Left cardiac atrium (tissue), 4 donors: ENCODE measurements around the gene SGK1. TPM values are rescaled to one million over a fixed set of nuclear protein-coding genes. Genes with fewer than 3 reads are reported as not detected.
"Not testable (repeated sequence)": the region's sequence is repeated elsewhere in the genome, so short reads cannot be mapped to it uniquely, and the experiment has no call there.

Source experiments
- ATAC-seq, 2 donors: fragments of 200-7000 bp; cut with Tn5 transposase; one replicate each; pipeline ENCODE4 v1.9.1; 2020; ENCODE audit warnings: mild to moderate bottlenecking in 2 of 2, moderate library complexity in 2 of 2
- DNase-seq: peaks from one replicate; pipeline ENCODE4 v3.0.0-alpha.2; 2020
- intact Hi-C, 2 donors: fragments of 100-400 bp; cut with DNase I; formaldehyde crosslinking; loops; one replicate each; pipeline versions ENCODE4 v1.14.1 to v1.15.1; 2022 to 2023
- total RNA-seq, 2 donors: library from RNA; stranded (reverse); fragmentation: NEBNext Ultra II Directional; extraction: Animal tissue kit (Norgen Biotek cat#: 25700); gene quantifications; one replicate each; pipeline ENCODE4 v1.2.1, GENCODE V29; 2021
- donor health status: DM: no; HTN: yes; CAD: no.
- donor health status: DM: no; HTN: yes; CAD: no; lungs with severe emphysema.
- donor health status: DM: yes; HTN: yes; CAD: no.
- donor health status: Dilated cardiomyopathy.

SGK1 gene
- total RNA-seq, 2 donors from 2014 or later: 42.3 to 104 TPM

- peak in 1 of 2 donors; percentile 30 for ATAC-seq
- no peak for DNase-seq
Measured at GRCh38 chr6:134309983-134310605, 7.8 kb downstream of the SGK1 start.

GRCh38 chr6:134309227-134309626 lies 8.7 kb downstream of the SGK1 start:
- no peak for DNase-seq
- no peak for ATAC-seq
- intact Hi-C loops: no loop called here

More at GRCh38 chr6:134309983-134310605, 7.8 kb downstream of the SGK1 start:
- intact Hi-C loops: no loop called here

- DNase-seq: no peak
- ATAC-seq: no peak
- intact Hi-C loops: no loop called here
Measured at GRCh38 chr6:134308800-134309199, 9.1 kb downstream of the SGK1 start.

- DNase-seq (no peak), ATAC-seq (no peak)
- intact Hi-C loops: no loop called here
Measured at GRCh38 chr6:134307870-134308269, 10.0 kb downstream of the SGK1 start.

GRCh38 chr6:134307075-134307474 lies 10.8 kb downstream of the SGK1 start:
- no peak for DNase-seq
- intact Hi-C loops: no loop called here
- ATAC-seq: no peak

- intact Hi-C loops, DNase-seq: not testable (repeated sequence)
- peak in 1 of 2 donors; percentile 43 for ATAC-seq
Measured at GRCh38 chr6:134304381-134304780, 13.5 kb downstream of the SGK1 start.

GRCh38 chr6:134303891-134304290 lies 14.0 kb downstream of the SGK1 start:
- DNase-seq (no peak), ATAC-seq (peak in 1 of 2 donors; percentile 53)
- intact Hi-C loops: no loop called here

- intact Hi-C loops: no loop called here
- no peak for DNase-seq
- peak; percentile 45 to 57 for ATAC-seq
Measured at GRCh38 chr6:134299236-134299635, 18.7 kb downstream of the SGK1 start.

- ATAC-seq: no peak
- intact Hi-C loops: no loop called here
- no peak for DNase-seq
Measured at GRCh38 chr6:134296762-134297161, 21.1 kb downstream of the SGK1 start.

GRCh38 chr6:134295953-134296553 lies 21.9 kb downstream of the SGK1 start:
- intact Hi-C loops: no loop called here
- peak; percentile 89 to 94 for ATAC-seq
- no peak for DNase-seq

- DNase-seq (no peak), ATAC-seq (no peak)
- intact Hi-C loops: no loop called here
Measured at GRCh38 chr6:134293659-134294161, 24.2 kb downstream of the SGK1 start.

GRCh38 chr6:134291156-134291555 lies 26.8 kb downstream of the SGK1 start:
- DNase-seq (no peak), ATAC-seq (no peak)
- intact Hi-C loops: no loop called here

- intact Hi-C loops: no loop called here
- ATAC-seq: no peak
Measured at GRCh38 chr6:134289204-134289575, 28.7 kb downstream of the SGK1 start.

GRCh38 chr6:134288538-134289203 lies 29.2 kb downstream of the SGK1 start:
- intact Hi-C loops: no loop called here
- ATAC-seq: peak in 1 of 2 donors; percentile 68

More at GRCh38 chr6:134289204-134289575, 28.7 kb downstream of the SGK1 start:
- DNase-seq: no peak

GRCh38 chr6:134287859-134288537 lies 29.9 kb downstream of the SGK1 start:
- no peak for DNase-seq
- ATAC-seq: no peak
- intact Hi-C loops: no loop called here

More at GRCh38 chr6:134288538-134289203, 29.2 kb downstream of the SGK1 start:
- DNase-seq: no peak

GRCh38 chr6:134282816-134283215 lies 35.1 kb downstream of the SGK1 start:
- no peak for DNase-seq
- ATAC-seq: no peak
- intact Hi-C loops: no loop called here

GRCh38 chr6:134281388-134281787 lies 36.5 kb downstream of the SGK1 start:
- ATAC-seq (no peak), DNase-seq (no peak)
- intact Hi-C loops: no loop called here

- intact Hi-C loops: no loop called here
- DNase-seq (no peak), ATAC-seq (no peak)
Measured at GRCh38 chr6:134278000-134278399, 39.9 kb downstream of the SGK1 start.

- intact Hi-C loops, ATAC-seq, DNase-seq: not testable (repeated sequence)
Measured at GRCh38 chr6:134276891-134277377, 41.0 kb downstream of the SGK1 start.

- intact Hi-C loops: no loop called here
- ATAC-seq (no peak), DNase-seq (no peak)
Measured at GRCh38 chr6:134272374-134272773, 45.5 kb downstream of the SGK1 start.
